Lung (tissue), 12 donors: Measurements from ENCODE around the gene TOX2. TPM values are rescaled to one million over a fixed set of nuclear protein-coding genes. Genes with fewer than 3 reads are reported as not detected.
A peak's percentile ranks its signal among the peaks of the same experiment; 100 is the strongest.

Experiments used
- ATAC-seq: fragments of 200-7000 bp; cut with Tn5 transposase; one replicate; pipeline ENCODE4 v1.9.1; 2020; ENCODE audit warnings: moderate number of reproducible peaks; ENCODE audit not compliant: insufficient read depth, low FRiP score
- DNase-seq, 3 donors: peaks; one replicate each; pipeline ENCODE4 v3.0.0-alpha.2; 2013 to 2017
- H3K27ac ChIP-seq, 2 donors: one replicate each; pipeline ENCODE4 v1.5.1; 2013; ENCODE audit warnings: mild to moderate bottlenecking in 2 of 2, moderate library complexity in 2 of 2, control low read depth in 1 of 2, inconsistent platforms in 1 of 2, low read depth in 1 of 2, low read length in 1 of 2
- H3K27me3 ChIP-seq, 3 donors: one replicate each; pipeline ENCODE4 v1.5.1; 2013; ENCODE audit warnings: low read length in 2 of 3; ENCODE audit not compliant: control insufficient read depth in 3 of 3, insufficient read depth in 3 of 3
- H3K36me3 ChIP-seq, 4 donors: one replicate each; pipeline ENCODE4 v1.5.1; 2013; ENCODE audit warnings: low read length in 4 of 4, mild to moderate bottlenecking in 1 of 4, moderate library complexity in 1 of 4; ENCODE audit not compliant: control insufficient read depth in 4 of 4, insufficient read depth in 4 of 4
- H3K4me1 ChIP-seq, 5 donors: one replicate each; pipeline ENCODE4 v1.5.1; 2013; ENCODE audit warnings: low read length in 5 of 5, mild to moderate bottlenecking in 2 of 5, moderate library complexity in 1 of 5; ENCODE audit not compliant: control insufficient read depth in 5 of 5, insufficient read depth in 5 of 5
- H3K4me3 ChIP-seq: one replicate; pipeline ENCODE4 v1.5.1; 2013; ENCODE audit warnings: mild to moderate bottlenecking, control low read depth, moderate library complexity
- H3K9ac ChIP-seq, 2 donors: one replicate each; pipeline ENCODE4 v1.5.1; 2013; ENCODE audit warnings: low read length in 2 of 2, control low read depth in 1 of 2; ENCODE audit not compliant: insufficient read depth in 1 of 2
- H3K9me3 ChIP-seq, 4 donors: one replicate each; pipeline ENCODE4 v1.5.1; 2013; ENCODE audit warnings: low read length in 3 of 4, mild to moderate bottlenecking in 1 of 4, moderate library complexity in 1 of 4; ENCODE audit not compliant: control insufficient read depth in 4 of 4, insufficient read depth in 3 of 4
- WGBS, 2 donors: extraction: QIAGEN DNeasy Blood & Tissue Kit; methylation state at CpG; one replicate each; pipeline ENCODE4 v1.1.7; 2013; 5-methylcytosine and 5-hydroxymethylcytosine counted together
- polyA plus RNA-seq, 2 donors: library from polyadenylated mRNA; stranded (reverse); fragments of 200-250 nt; gene quantifications; one replicate each; pipeline ENCODE4 v1.2.1, GENCODE V29; 2013
- total RNA-seq, 2 donors: library from RNA; depleted of rRNA in 1 of 2; stranded (reverse); fragments of >200 nt in 1 of 2; gene quantifications; one replicate each; pipeline ENCODE4 v1.2.1, GENCODE V29; 2014 to 2021
- TF ChIP-seq, protein P1 (sequence below): IDR thresholded peaks from 2 replicates; pipeline ENCODE4 v1.5.1; 2012; ENCODE audit warnings: mild to moderate bottlenecking; ENCODE audit errors: control extremely low read depth, extremely low read depth
- donor health status: control.
- donor health status: control.
- donor health status: Bipolar disorder and iron deficiency.
- donor health status: healthy.
- donor health status: DM: yes; HTN: yes; CAD: no.

TOX2 gene
- total and polyA plus RNA-seq, 4 donors: 12.0 to 25.5 (median 16.6) TPM

GRCh38 chr20:44036441-44036840 is 121.8 kb downstream of the TOX2 start:
- 87 to 92% methylated on average over 4 of the region's 4 CpGs for WGBS, 2 donors

DNA sequence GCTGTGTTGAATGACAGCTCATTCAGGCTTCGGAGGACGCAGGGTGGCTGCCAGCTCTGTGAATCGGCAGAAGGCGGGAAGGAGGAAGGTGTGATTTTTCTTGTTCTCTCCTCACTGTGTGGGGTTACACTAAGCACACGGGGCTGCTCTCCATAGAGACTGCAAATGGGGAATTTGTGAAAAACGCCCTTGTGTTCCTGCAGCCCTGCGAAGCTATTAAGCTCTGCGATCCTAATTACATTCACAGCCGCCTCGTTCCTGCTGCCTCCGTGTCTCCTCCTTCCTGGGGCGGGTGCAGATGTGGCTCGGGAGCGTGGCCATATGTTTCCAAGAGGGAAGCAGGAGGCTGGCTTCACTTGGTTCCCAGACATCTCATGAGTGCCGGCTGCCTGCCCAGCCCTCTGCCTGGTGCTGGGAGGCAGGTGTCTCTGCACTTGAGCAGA is 124.0 kb downstream of the TOX2 start:
- Histone ChIP-seq H3K27me3 (peaks cover 0 to 10% (median 0%) of the 10 kb centered on the region in 3 donors), H3K9ac (no peak overlapping the region), H3K9me3 (no peaks in the 10 kb centered on the region), H3K27ac (no peak overlapping the region), H3K4me3 (no peak overlapping the region), H3K4me1 (no peaks in the 10 kb centered on the region), H3K36me3 (peaks cover 0 to 6% (median 0%) of the 10 kb centered on the region in 4 donors)
- WGBS, 2 donors: 27 to 46% methylated on average over 15 of the region's 15 CpGs
- ATAC-seq: no peak
- DNase-seq: peak; percentile 54 to 65 (median 58)
- TF ChIP-seq, protein P1, sequence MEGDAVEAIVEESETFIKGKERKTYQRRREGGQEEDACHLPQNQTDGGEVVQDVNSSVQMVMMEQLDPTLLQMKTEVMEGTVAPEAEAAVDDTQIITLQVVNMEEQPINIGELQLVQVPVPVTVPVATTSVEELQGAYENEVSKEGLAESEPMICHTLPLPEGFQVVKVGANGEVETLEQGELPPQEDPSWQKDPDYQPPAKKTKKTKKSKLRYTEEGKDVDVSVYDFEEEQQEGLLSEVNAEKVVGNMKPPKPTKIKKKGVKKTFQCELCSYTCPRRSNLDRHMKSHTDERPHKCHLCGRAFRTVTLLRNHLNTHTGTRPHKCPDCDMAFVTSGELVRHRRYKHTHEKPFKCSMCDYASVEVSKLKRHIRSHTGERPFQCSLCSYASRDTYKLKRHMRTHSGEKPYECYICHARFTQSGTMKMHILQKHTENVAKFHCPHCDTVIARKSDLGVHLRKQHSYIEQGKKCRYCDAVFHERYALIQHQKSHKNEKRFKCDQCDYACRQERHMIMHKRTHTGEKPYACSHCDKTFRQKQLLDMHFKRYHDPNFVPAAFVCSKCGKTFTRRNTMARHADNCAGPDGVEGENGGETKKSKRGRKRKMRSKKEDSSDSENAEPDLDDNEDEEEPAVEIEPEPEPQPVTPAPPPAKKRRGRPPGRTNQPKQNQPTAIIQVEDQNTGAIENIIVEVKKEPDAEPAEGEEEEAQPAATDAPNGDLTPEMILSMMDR: no peak

More at GRCh38 chr20:44036441-44036840, 121.8 kb downstream of the TOX2 start:
- Histone ChIP-seq H3K27ac (no peak overlapping the region), H3K27me3 (peaks cover 0 to 9% (median 0%) of the 10 kb centered on the region in 3 donors), H3K4me3 (no peak overlapping the region), H3K36me3 (peaks cover 0 to 6% (median 0%) of the 10 kb centered on the region in 4 donors), H3K9me3 (no peaks in the 10 kb centered on the region), H3K4me1 (peaks cover 0 to under 1% (median 0%) of the 10 kb centered on the region in 5 donors), H3K9ac (no peak overlapping the region)
- DNase-seq: no peak
- TF ChIP-seq, protein P1: no peak
- ATAC-seq: no peak

- Histone ChIP-seq H3K9ac (no peak overlapping the region), H3K4me1 (no peaks in the 10 kb centered on the region), H3K36me3 (peaks cover 0 to 6% (median 0%) of the 10 kb centered on the region in 4 donors), H3K9me3 (no peaks in the 10 kb centered on the region), H3K4me3 (no peak overlapping the region), H3K27me3 (peaks cover 0 to 10% (median 0%) of the 10 kb centered on the region in 3 donors), H3K27ac (no peak overlapping the region)
- TF ChIP-seq, protein P1: no peak
- ATAC-seq (no peak), DNase-seq (no peak)
- 90 to 93% methylated on average over 1 of the region's 1 CpG for WGBS, 2 donors
Measured at GRCh38 chr20:44039147-44039546, 124.5 kb downstream of the TOX2 start.

DNA sequence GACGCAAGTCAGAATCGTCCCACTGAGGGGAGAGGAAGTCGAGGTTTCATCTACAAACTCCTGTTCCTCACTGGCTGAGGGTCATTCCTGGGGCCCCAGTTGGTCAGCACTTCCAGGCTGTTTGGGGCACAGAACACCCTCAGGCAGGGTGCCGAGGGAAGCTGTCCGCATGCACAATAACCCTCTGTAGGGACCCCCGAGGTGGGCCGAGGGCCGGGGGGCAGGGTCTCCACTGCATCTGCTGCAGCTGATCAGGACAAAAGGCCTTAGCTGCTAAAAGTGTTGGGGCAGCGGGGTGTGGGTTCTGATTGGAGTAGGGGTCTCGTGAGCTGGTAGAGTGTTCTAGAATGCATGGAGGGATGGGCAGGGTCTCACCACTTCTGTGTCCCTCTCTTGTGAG is 125.1 kb downstream of the TOX2 start:
- Histone ChIP-seq H3K27ac (no peak overlapping the region), H3K36me3 (peaks cover 0 to 2% (median 0%) of the 10 kb centered on the region in 4 donors), H3K9ac (no peak overlapping the region), H3K27me3 (peaks cover 0 to 10% (median 0%) of the 10 kb centered on the region in 3 donors), H3K4me3 (no peak overlapping the region), H3K9me3 (no peaks in the 10 kb centered on the region), H3K4me1 (no peaks in the 10 kb centered on the region)
- TF ChIP-seq, protein P1: no peak
- 80 to 82% methylated on average over 10 of the region's 10 CpGs for WGBS, 2 donors
- ATAC-seq: no peak
- DNase-seq: no peak
